HG02884 (cell line): ENCODE data around the gene SERINC4.
A peak's percentile ranks its signal among the peaks of the same experiment; 100 is the strongest.
"Not testable (repeated sequence)": the region's sequence is repeated elsewhere in the genome, so short reads cannot be mapped to it uniquely, and the experiment has no call there.

Experiments used
- ATAC-seq: cut with Tn5 transposase; IDR thresholded peaks from one replicate; pipeline ENCODE4 v1.9.1; 2021; ENCODE audit warnings: mild to moderate bottlenecking, moderate library complexity; ENCODE audit not compliant: unreplicated experiment

The SERINC4 gene

DNA sequence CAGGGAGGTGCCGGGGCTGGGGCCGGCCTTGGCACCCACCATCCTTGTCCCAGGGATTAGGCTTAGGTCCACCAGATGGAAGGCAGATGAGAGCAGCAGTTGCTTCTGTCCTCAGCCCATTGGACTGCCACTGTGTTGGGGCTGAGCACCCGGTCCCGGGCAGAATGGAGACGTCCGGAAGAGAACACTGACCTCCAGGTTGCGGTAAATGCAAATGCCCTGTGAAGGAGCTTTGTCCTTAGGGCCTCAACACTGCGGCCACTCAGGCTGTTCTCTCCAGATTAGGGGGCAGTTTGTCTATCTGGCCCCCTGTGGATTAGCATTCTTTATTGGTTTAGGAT is at the start of gene SERINC4:
Gene SERINC4, minus strand, starts transcription at position 276 of the 341 bp plus-strand sequence. Its CDS starts 234 bp downstream, at position 42.
- no peak for ATAC-seq

DNA sequence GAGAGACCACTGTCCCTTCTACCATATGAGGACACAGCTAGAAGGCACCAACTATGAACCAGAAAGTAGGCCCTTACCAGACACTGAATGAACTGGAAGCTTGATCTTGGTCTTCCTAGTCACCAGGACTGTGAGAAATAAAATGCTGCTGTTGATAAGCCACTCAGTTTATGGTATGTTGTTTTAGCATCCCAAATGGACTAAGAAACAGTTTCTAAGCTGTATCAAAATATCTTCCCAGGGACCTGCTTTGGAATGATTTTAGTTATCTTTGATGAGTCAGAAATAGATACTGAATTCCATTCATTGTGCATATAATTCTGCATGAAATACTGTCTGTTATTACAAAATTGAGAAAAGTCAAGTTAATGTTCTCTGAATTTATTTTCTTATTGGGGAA is 45.4 kb upstream of the SERINC4 start:
- no peak for ATAC-seq

DNA sequence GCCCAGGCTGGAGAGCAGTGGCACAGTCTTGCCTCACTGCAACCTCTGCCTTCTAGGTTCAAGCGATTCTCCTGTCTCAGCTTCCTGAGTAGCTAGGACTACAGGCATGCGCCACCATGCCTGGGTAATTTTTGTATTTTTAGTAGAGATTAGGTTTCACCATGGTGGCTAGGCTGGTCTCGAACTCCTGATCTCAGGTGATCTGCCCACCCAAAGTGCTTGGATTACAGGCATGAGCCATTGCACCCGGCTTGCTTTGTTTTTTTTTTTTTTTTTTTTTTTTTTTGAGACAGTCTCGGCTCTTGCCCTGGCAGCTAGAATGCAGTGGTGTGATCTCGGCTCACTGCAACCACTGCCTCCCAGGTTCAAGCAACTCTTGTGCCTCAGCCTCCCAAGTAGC is 32.5 kb upstream of the SERINC4 start:
- not testable (repeated sequence) for ATAC-seq

DNA sequence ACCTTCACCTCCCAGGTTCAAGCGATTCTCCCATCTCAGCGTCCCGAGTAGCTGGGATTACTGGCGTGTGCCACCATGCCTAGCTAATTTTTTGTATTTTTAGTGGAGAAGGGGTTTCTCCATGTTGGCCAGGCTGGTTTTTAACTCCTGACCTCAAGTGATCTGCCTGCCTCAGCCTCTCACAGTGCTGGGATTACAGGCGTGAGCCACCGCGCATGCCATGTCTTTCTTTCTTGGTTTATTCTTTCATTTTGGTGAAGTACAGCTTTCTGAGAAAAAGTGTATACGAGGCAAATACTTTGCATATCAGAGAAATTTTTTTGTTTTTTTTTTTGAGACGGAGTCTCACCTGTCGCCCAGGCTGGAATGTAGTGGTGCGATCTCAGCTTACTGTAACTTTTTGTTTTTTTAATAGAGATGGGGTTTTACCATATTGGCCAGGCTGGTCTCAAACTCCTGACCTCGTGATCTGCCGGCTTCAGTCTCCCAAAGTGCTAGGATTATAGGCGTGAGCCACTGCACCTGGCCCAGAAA is 31.6 kb upstream of the SERINC4 start:
- not testable (repeated sequence) for ATAC-seq

DNA sequence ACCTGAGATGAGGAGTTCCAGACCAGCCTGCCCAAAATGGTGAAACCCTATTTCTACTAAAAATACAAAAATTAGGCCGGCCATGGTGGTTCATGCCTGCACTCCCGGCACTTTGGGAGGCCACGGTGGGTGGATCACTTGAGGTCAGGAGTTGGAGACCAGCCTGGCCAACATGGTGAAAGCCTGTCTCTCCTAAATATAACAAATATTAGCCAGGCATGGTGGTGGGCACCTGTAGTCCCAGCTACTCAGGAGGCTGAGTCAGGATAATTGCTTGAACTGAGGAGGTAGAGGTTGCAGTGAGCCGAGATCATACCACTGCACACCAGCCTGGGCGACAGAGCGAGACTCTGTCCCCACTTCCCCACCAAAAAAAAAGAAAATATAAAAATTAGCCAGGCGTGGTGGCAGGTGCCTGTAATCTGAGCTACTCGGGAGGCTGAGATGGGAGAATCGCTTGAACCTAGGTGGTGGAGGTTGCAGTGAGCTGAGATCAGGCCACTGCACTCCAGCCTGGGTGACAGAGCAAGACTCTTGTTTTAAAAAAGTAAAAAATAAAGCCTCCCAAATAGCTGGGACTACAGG is 30.8 kb upstream of the SERINC4 start:
- not testable (repeated sequence) for ATAC-seq

DNA sequence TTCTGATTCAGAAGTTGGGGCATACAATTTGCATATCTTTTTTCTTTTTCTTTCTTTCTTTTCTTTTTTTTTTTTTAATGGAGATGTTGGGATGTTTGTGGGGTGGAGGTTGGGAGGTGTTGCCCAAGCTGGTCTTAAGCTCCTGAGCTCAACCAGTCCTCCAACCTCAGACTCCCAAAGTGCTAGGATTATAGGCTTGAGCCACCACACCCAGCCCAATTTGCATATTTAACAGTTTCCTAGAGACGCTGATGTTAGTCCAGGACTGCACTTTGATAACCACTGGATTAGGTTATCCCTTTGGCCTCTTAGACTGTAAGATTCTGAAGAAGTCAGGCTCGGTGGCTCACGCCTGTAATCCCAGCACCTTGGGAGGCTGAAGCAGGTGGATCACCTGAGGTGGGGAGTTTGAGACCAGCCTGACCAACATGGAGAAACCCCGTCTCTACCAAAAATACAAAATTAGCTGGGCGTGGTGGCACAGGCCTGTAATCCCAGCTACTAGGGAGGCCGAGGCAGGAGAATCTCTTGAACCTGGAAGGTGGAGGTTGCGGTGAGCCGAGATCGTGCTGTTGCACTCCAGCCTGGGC is 30.0 kb upstream of the SERINC4 start:
- not testable (repeated sequence) for ATAC-seq

DNA sequence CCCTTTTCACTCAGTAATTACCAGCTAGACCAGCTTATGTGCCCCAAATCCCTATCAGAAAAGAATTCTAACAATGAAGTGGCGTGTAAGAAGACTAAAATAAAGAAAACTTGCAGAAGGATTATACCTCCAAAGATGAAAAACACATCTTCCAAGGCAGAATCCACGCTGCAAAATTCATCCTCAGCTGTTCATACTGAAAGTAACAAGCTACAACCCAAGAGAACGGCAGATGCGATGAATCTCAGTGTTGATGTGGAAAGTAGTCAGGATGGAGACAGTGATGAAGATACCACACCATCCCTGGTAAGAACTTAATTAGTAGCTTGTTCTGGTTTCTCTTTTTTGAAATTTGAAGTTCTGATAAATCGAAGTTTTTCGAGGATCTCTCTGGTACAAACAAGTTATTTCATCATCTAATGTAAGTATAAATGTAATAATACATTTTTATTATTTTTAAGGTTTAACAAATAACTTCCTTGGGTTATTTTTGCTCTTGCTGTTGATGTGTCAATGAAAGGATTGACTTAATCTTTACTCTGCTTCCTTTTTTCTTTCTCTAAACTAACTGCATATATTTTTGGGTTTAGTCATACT is 28.1 kb upstream of the SERINC4 start:
- ATAC-seq, result no peak

DNA sequence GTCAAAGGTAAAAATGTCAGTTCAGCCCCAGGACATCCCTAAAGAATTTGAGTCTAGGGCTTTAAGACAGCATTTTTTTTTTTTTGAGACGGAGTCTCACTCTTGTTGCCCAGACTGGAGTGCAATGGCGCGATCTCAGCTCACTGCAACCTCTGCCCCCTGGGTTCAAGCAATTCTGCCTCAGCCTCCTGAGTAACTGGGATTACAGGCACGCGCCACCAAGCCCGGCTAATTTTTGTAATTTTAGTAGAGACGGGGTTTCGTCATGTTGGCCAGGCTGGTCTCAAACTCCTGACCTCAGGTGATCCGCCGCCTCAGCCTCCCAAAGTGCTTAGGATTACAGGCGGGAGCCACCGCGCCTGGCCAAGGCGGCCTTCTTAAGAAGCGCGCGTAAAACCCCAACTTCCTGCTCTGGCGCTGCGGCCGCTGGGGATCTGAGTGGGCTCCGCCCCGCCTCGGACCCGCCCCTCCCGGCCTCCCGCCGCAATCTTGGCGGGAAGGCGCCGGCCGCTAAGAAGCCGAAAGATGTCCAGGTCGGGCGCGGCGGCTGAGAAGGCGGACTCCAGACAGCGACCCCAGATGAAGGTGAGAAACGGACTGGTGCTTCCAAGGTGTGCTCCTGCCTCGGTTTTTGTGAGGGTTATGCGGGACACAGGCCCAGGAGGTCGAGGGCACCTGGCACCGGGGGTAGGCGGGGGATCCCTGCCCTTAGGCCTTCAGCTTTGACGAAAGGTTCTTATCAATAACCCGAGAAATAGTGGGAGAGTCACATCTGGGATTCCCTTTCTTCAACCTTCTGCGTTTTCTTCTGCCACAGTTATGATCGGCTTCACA is 26.7 kb upstream of the SERINC4 start, which contains the start of gene WDR76:
Gene WDR76, plus strand, starts transcription at position 495 of the 834 bp plus-strand sequence. Its CDS starts 31 bp downstream, at position 526.
- ATAC-seq, result peak; percentile 60

DNA sequence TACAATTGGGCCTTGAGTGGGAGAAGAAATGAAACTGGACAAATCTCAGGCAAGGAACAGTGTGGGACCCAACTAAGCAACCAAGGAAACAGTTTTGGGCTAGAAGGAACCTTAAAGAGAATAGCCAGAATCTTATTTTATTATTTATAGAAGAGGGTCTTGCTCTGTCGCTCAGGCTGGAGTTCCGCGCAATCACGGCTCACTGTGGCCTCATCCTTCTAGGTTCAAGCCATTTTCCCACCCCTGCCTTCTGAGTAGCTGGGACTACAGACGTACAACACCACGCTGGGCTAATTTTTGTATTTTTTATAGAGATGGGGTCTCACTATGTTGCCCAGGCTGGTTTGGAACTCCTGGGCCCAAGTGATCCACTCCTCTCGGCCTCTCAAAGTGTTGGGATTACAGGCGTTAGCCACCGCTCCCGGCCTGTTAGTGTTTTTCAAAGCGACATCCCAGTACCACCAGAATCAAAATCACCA is 26.0 kb upstream of the SERINC4 start:
- ATAC-seq, result no peak

DNA sequence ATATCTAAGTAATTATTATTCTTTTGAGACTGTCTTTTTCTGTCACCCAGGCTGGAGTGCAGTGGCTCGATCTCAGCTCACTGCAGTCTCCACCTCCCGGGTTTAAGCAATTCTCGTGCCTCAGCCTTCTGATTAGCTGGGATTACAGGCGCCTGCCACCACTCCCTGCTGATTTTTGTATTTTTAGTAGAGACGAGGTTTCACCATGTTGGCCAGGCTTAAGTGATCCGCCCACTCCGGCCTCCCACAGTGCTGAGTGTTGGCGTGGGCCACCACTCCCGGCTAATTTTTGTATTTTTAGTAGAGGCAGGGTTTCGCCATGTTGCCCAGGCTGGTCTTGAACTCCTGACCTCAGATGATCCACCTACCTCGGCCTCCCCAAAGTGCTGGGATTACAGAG is 25.3 kb upstream of the SERINC4 start:
- not testable (repeated sequence) for ATAC-seq

DNA sequence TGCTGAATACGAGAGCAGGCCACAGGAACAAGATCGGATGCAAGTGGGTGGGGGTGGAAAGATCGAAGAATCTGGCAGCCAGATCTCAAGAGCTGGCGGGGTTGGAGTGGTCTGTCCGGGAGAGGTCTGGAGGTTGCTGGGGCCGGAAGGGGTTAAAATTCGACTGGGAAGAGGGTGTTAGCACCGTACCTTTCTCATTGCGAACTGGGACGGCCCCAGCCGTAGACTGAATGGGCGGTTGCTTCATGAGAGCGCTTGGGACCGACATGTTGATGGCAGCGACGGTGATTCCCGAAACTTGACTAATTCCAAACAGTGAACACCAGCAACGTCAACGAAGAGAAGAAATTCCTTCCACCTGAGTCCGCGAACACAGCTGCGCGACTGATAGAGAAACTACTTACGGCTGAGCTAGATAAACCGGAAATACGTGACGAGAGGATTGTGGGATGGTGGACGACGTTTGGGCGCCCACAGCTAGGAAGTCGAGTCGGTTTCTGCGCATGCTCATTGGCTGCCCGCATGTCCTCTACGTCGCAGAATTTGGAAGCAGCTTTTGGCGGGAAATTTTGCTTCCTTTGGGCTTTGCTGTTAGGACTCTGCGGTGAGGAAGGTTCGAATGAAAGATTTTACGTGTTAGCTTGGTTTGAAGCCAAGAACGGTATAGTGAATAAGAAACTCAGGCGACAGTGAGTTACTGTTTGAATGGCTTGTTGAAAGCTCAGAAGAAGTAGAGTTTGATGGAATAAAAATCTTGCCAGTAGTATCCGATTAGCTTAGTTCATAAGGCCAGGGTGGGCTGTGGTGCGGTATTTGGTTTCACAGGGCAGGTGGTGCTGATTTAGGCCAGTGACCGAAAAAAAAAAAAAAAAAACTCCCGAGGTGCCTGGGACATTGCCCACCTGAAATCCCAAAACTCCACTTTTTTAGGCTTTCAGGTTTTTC is 24.6 kb upstream of the SERINC4 start, which contains the start of gene MFAP1:
Gene MFAP1, minus strand, starts transcription at position 389 of the 945 bp plus-strand sequence. Its CDS starts 121 bp downstream, at position 268.
- ATAC-seq, result peak; percentile 70

DNA sequence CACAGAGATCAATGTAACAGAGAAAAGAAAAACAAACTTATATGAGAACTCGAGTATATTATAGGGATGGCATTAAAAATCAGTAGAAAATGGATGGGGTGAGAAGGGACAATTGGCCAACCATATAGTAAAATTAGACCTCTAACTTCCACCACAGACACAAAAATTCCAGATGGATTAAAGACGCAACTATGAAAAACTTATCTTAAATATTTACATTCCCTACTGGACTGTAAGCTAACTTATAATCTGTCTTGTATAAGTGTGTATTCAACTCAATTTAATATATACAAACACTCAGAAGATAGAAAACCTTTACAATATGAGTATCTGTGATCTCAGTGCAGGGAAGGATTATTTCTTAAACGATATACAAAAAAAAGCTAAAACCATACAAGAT is 21.5 kb upstream of the SERINC4 start:
- ATAC-seq, result no peak

DNA sequence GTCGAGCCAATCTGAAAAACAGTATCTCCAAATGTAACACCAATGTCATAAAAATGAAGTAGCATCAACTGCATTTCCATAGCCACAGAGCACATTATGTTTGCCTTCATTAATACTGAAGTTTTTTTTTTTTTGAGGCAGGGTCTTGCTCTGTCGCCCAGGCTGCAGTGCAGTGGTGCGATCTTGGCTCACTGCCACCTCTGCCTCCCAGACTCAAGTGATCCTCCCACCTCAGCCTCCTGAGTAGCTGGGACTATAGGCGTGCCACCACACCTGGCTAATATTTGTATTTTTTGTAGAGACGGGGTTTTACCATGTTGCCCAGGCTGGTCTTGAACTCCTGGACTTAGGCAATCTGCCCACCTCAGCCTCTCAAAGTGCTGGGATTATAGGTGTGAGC is 15.0 kb upstream of the SERINC4 start:
- not testable (repeated sequence) for ATAC-seq

DNA sequence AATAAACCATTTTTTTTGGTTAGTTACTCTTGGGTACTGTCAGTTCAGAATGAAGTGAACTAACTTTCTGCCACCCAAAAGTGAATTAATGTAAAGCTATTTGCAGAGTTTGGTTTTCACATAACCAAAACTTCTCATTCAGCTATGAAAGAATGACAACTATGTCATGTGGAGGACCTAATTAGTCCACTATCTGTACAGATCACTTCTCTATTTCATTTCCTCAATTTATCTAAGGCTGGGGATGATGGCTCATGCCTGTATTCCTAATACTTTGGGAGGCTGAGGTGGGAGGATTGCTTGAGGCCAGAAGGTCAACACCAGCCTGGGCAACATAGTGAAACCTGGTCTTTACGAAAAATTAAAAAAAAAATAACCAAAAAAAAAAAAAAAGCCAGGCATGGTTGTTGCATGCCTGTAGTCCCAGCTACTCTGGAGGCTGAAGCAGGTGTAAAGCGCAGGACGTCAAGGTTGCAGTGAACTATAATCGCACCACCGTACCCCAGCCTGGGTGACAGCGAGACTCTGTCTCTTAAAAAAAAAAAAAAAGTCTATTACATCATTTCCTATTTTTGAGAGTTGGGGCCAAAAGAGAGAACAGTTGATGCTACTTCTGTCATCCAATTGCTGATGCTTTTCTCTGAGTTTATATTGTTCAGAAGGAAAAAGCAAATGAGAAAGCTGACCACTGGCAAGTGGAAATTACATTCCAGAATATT is 9.1 kb upstream of the SERINC4 start:
- peak; percentile 55 for ATAC-seq

DNA sequence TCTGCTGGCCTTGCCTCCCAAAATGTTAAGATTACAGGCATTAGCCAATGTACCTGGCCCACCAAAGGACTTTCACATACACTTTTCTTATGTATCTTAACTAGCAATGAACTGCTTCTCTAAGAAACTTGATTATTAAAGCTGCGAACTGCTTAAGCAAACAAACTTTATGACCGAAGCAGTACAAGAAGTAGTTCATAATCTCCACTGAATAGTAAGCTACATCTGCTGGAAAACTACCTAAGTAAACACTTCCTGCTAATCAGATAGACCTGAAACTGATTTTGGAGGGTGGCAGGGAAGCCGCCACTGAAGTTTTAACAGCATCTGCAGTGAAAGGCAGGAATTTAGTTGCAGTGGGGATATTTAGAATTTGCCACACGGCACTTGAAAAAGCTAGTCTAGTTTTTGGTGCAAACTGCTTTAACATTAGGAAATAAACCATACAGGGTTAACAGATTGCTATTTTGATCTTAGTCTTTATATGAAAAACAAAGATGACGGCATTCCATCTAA is 8.5 kb upstream of the SERINC4 start:
- no peak for ATAC-seq

DNA sequence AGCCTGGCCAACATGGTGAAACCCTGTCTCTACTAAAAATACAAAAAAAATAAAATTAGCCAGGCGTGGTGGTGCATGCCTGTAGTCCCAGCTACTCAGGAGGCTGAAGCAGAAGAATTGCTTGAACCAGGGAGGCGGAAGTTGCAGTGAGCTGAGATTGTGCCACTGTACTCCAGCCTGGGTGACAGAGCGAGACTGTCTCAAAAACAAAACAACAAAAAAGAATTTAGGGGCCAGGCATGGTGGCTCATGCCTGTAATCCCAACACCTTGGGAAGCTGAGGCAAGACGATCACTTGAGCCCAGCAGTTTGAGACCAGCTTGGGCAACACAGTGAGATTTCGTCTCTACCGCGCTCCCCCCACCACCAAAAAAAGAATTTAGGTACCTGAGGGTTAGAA is 2.7 kb upstream of the SERINC4 start:
- ATAC-seq, result not testable (repeated sequence)

DNA sequence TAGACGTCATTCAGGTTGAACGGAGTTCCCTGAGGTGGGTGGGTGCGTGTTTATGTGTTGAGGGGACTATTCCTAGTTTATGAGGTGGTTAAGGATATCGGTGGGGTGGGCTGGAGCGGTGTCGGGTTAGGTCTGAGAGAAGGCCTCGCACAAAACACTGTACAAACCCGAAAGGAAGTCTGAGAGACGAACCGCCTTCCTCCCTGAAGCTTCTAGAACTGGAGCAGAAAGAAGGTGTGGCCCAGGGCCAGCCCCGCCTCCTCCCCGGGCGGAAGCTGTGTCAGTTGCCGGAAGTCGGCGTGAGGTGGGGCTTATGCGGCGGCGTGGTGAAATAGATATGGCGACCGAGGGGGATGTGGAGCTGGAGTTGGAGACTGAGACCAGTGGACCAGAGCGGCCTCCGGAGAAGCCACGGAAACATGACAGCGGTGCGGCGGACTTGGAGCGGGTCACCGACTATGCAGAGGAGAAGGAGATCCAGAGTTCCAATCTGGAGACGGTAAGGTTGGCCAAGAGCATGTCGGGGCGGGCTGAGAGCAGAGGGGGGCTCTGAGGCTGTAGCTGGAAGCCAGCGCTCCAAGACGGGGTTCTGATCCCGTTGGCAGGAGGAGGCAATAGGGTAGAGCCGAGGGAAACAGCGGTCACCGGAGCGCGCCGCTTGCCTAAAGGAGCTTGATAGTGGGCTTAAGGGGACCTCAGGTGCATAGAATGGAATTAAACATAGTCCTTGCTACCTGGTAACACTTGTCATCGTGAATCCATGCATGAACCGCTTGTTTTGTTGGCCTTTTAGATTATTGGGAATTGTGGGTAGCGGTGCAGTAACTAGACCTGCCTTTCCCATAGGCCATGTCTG is 494 bp upstream of the SERINC4 start, which contains the start of gene HYPK:
Gene HYPK, plus strand, starts transcription at position 314 of the 856 bp plus-strand sequence. Its CDS starts 24 bp downstream, at position 338.
- peak; percentile 86 for ATAC-seq
